ENCODE measurements around the gene NEUROD4.
A peak's percentile ranks its signal among the peaks of the same experiment; 100 is the strongest.

NEUROD4 gene

DNA sequence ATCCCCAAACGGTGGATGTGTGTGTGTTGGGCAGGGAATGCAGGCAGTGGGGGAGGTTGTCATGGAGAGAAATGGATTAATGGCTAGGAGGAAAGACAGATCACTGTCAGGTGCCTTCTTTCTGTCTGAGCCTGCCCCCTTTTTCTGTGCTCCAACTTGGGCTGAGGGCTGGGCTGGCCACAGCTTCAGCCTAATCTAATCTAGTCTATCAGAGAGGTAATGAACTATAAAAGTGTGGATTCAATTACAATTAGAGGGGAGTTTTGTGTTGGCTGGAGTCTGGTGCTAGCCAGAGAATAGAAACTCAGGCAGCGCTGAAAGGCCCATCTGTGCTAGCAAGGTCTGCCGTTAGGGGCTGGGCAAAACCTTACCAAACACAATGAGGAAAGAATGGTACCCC lies 41.2 kb downstream of the NEUROD4 start:
- DNase-seq: no peak

- DNase-seq: no peak
These were observed 43.5 kb downstream of the NEUROD4 start for GRCh38 chr12:55063291-55063690.

DNA sequence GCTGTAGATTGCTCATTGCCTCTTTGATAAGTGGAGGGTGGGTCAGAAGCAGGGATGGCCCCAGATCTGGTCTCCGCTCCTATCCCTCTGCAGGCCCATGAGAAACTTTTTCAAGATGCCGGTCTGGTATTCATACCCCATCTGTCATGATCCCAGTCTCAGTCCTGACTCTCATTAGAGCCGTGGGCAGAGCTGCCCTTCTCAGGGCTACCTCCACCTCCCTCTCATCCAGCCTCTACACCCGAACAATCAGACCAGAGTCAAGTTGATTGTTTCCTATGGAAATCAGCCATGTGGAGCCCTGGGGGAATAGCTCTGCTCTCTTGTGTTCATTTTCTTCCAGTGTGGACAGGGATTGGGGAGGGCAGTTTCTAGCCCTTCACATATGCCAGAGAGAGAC lies 45.8 kb downstream of the NEUROD4 start:
- DNase-seq: no peak

- no peak for DNase-seq
These were observed 47.9 kb downstream of the NEUROD4 start for GRCh38 chr12:55067701-55068100.

DNA sequence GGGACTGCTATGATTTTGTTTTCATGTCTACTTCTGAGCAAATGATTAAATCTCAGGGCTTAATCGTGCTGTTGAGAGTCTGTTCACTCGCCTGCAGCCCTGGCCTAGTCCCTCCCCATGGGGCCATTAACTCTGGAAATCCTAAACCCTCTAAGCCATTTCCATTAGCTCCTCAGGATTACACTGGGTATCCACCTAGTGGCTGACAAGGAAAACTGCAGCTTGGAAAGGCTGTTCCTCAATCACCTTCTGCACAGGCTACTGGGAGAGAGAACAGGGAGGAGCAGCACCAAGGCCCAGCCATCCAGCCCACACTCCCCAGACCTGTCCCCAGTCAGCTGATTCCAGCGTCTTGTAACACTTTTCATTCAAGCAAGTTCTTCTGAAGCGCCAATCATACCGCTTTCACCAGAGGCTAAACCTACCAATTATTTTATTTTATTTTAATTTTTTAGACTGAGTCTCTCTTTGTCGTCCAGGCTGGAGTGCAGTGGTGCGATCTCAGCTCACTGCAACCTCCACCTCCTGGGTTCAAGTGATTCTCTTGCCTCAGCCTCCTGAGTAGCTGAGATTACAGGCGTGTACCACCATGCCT lies 48.7 kb downstream of the NEUROD4 start:
- DNase-seq: peak; percentile 34 to 60

- DNase-seq: no peak
These were observed 52.3 kb downstream of the NEUROD4 start for GRCh38 chr12:55072083-55072482.

DNA sequence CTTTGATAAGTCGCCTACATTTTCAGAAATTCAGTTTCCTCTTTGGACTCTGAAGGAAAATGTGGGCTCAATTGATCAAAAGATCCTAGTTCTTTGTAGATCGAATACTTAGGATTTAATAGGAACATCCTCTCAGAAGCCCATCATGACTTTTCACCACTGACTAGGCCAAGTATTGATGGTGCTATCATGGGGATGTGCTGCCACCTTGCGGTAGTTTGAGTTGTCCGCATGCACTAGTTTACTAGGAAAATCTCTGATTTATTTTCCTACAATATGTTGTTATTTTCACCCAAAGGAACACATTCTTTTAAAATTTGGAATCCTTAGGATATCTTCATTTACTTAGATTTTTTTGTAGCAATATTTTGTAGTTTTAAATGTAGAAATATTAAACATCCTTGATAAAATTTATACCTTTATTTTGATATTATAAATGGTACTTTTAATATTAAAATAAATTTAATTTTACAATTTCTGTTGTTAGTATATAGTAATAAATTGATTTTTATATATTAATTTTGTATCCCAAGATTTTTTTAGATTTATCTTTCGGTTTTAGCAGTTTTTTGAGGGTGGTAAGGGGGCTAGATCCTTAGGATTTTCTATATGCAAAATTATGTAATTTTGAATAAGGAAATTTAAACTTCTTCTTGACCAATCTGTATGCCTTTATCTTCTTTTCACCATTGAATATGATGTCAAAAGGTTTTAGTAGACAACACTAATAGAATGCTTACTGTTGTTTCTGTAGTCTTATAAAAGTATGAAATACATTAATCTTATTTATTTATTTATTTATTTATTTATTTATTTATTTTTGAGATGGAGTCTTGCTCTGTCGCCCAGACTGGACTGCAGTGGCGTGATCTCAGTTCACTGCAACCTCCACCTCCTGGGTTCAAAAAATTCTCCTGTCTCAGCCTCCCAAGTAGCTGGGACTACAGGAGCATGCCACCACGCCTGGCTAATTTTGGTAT lies 53.6 kb downstream of the NEUROD4 start:
- DNase-seq: peak; percentile 42 to 50

DNA sequence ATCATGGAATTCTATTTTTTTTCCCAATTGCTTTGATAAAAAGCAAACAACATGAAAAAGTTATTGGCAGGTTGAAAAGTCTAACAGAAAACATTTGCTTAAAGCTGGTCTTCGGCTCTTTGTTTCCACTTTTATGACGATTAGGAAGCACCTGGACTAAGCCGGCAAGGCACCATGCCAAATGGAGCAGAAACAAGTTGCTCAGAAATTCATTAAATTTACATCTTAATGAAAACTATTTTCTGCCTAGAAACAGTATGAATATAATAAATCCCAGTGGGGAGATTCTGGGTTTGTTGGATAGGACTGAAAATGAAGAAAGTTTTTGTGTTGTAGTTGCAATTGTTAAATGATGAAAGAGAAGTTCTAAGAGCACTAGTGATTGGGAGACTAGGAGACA lies 55.0 kb downstream of the NEUROD4 start:
- no peak for DNase-seq
